OCI-LY1 (cell line): Measurements from ENCODE around the gene PRM1.

Experiments
- H2AFZ ChIP-seq: fragments of 200-600 bp; sonication (generic), shearing (Covaris generic); 2 replicates; pipeline ENCODE4 v1.6.0; 2014; ENCODE audit warnings: antibody characterized with exemption, mild to moderate bottlenecking, low read length
- H3F3A ChIP-seq: fragments of 200-600 bp; sonication (generic), shearing (Covaris generic); 2 replicates; pipeline ENCODE4 v1.6.0; 2014; ENCODE audit warnings: mild to moderate bottlenecking, antibody characterized with exemption, low read length, moderate library complexity; ENCODE audit not compliant: insufficient read depth
- H3K27ac ChIP-seq: fragments of 200-600 bp; sonication (generic); 2 replicates; pipeline ENCODE4 v1.5.1; 2014; ENCODE audit warnings: low read length, mixed run types, mild to moderate bottlenecking, low read depth; ENCODE audit not compliant: poor library complexity, severe bottlenecking
- H3K27me3 ChIP-seq: fragments of 200-600 bp; sonication (generic); 2 replicates; pipeline ENCODE4 v1.6.0; 2014; ENCODE audit warnings: antibody characterized with exemption, mild to moderate bottlenecking, low read length, moderate library complexity; ENCODE audit not compliant: insufficient read depth
- H3K36me3 ChIP-seq: fragments of 200-600 bp; sonication (generic); 2 replicates; pipeline ENCODE4 v1.6.1; 2014; ENCODE audit warnings: mild to moderate bottlenecking, antibody characterized with exemption, low read length, moderate library complexity, mixed read lengths; ENCODE audit not compliant: insufficient read depth
- H3K4me1 ChIP-seq: fragments of 200-600 bp; sonication (generic); 2 replicates; pipeline ENCODE4 v1.5.1; 2014; ENCODE audit warnings: mild to moderate bottlenecking, low read length, moderate library complexity; ENCODE audit not compliant: insufficient read depth, severe bottlenecking
- H3K4me2 ChIP-seq: fragments of 200-600 bp; sonication (generic), shearing (Covaris generic); 2 replicates; pipeline ENCODE4 v1.6.1; 2014; ENCODE audit warnings: low read length
- H3K4me3 ChIP-seq: fragments of 200-600 bp; sonication (generic); 2 replicates; pipeline ENCODE4 v1.5.1; 2014; ENCODE audit warnings: low read length, low read depth, mild to moderate bottlenecking, mixed read lengths; ENCODE audit not compliant: poor library complexity, severe bottlenecking
- H3K79me2 ChIP-seq: fragments of 200-600 bp; shearing (Covaris generic); 2 replicates; pipeline ENCODE4 v1.6.1; 2016; ENCODE audit warnings: mixed run types, low read length, mixed read lengths; ENCODE audit not compliant: insufficient read depth
- H3K9ac ChIP-seq: fragments of 200-600 bp; sonication (generic), shearing (Covaris generic); 2 replicates; pipeline ENCODE4 v1.6.1; 2014; ENCODE audit warnings: mild to moderate bottlenecking, low read length, mixed read lengths
- H3K9me2 ChIP-seq: fragments of 200-600 bp; sonication (generic), shearing (Covaris generic); 2 replicates; pipeline ENCODE4 v1.6.1; 2014; ENCODE audit warnings: low read depth, mild to moderate bottlenecking, low read length, mixed read lengths
- H3K9me3 ChIP-seq: fragments of 200-600 bp; shearing (Covaris generic); 2 replicates; pipeline ENCODE4 v1.6.1; 2014; ENCODE audit warnings: low read length, mixed read lengths
- H4K20me1 ChIP-seq: fragments of 200-600 bp; sonication (generic), shearing (Covaris generic); 2 replicates; pipeline ENCODE4 v1.6.0; 2016; ENCODE audit warnings: mild to moderate bottlenecking, low read length; ENCODE audit not compliant: insufficient read depth
- CTCF ChIP-seq: fragments of 200-600 bp; sonication (generic), shearing (Covaris generic); IDR thresholded peaks from 2 replicates; pipeline ENCODE4 v1.5.1; 2017; ENCODE audit warnings: mild to moderate bottlenecking, antibody characterized with exemption, low read length, moderate library complexity, mixed read lengths
- EZH2 ChIP-seq: fragments of 200-600 bp; sonication (generic), shearing (Covaris generic); IDR thresholded peaks from 2 replicates; pipeline ENCODE4 v1.8.0; 2017; ENCODE audit warnings: borderline replicate concordance, mixed run types, mild to moderate bottlenecking, antibody characterized with exemption, low read length, moderate library complexity, mixed read lengths

PRM1 gene

GRCh38 chr16:11254913-11255736, 26.0 kb downstream of the PRM1 start:
- no peaks in the 10 kb centered on the region for H4K20me1 ChIP-seq
- H3K9me3 ChIP-seq, result no peaks in the 10 kb centered on the region
- H3K79me2 ChIP-seq, result no peaks in the 10 kb centered on the region
- no peaks in the 10 kb centered on the region; the same call in 1 of the 2 replicates for H3F3A ChIP-seq
- peak overlapping the region; percentile 87 for H3K9ac ChIP-seq
- H3K36me3 ChIP-seq, result peaks cover 30% of the 10 kb centered on the region
- no peaks in the 10 kb centered on the region for H3K9me2 ChIP-seq
- H3K4me2 ChIP-seq, result peak overlapping the region; percentile 89
- no peaks in the 10 kb centered on the region for H3K27me3 ChIP-seq
- peak overlapping the region; percentile 87 for H3K4me3 ChIP-seq
- peak; percentile 49 for TF ChIP-seq CTCF
- TF ChIP-seq EZH2, result no peak
- H3K27ac ChIP-seq, result peak overlapping the region; percentile 92
- no peak overlapping the region for H2AFZ ChIP-seq
- H3K4me1 ChIP-seq, result peaks cover 70% of the 10 kb centered on the region

- peak overlapping the region; percentile 92 for H3K27ac ChIP-seq
- H3K79me2 ChIP-seq, result no peaks in the 10 kb centered on the region
Measured at GRCh38 chr16:11253995-11254912, 26.9 kb downstream of the PRM1 start.

More at GRCh38 chr16:11253995-11254912, 26.9 kb downstream of the PRM1 start:
- H3K4me2 ChIP-seq, result peak overlapping the region; percentile 89
- H3K27me3 ChIP-seq, result no peaks in the 10 kb centered on the region
- peaks cover 79% of the 10 kb centered on the region for H3K4me1 ChIP-seq
- no peaks in the 10 kb centered on the region; the same call in 1 of the 2 replicates for H3F3A ChIP-seq
- H3K9me3 ChIP-seq, result no peaks in the 10 kb centered on the region
- H2AFZ ChIP-seq, result no peak overlapping the region
- TF ChIP-seq CTCF (no peak), EZH2 (no peak)
- no peaks in the 10 kb centered on the region for H4K20me1 ChIP-seq
- H3K9ac ChIP-seq, result peak overlapping the region; percentile 87
- H3K9me2 ChIP-seq, result no peaks in the 10 kb centered on the region
- H3K4me3 ChIP-seq, result peak overlapping the region; percentile 87
- H3K36me3 ChIP-seq, result peaks cover 30% of the 10 kb centered on the region
